Mesendoderm (in vitro differentiated cells): ENCODE data around the gene SLC29A4.

Experiments
- DNase-seq: peaks from one replicate; pipeline ENCODE4 v3.0.0; 2013
- H2AK5ac ChIP-seq: 2 replicates; pipeline ENCODE4 v1.6.1; 2013; ENCODE audit warnings: low read length, inconsistent platforms
- H2BK120ac ChIP-seq: 2 replicates; pipeline ENCODE4 v1.6.1; 2013; ENCODE audit warnings: low read depth, mild to moderate bottlenecking, low read length, moderate library complexity, mixed read lengths
- H2BK15ac ChIP-seq: replicated peaks from 2 replicates; pipeline ENCODE4 v1.6.1; 2013; ENCODE audit warnings: low read depth, mild to moderate bottlenecking, moderate library complexity
- H2BK5ac ChIP-seq: 2 replicates; pipeline ENCODE4 v1.6.1; 2013; ENCODE audit warnings: low read length, inconsistent platforms
- H3K18ac ChIP-seq: 2 replicates; pipeline ENCODE4 v1.6.1; 2013; ENCODE audit warnings: mild to moderate bottlenecking, low read length, mixed read lengths
- H3K23ac ChIP-seq: one replicate; pipeline ENCODE4 v1.6.1; 2013; ENCODE audit warnings: low read length
- H3K27ac ChIP-seq: 2 replicates; pipeline ENCODE4 v1.5.1; 2013; ENCODE audit warnings: low read depth, mild to moderate bottlenecking, inconsistent platforms, low read length, moderate library complexity
- H3K27me3 ChIP-seq: 2 replicates; pipeline ENCODE4 v1.6.1; 2013; ENCODE audit warnings: low read length, control low read depth, mild to moderate bottlenecking, inconsistent platforms; ENCODE audit not compliant: insufficient read depth, poor library complexity
- H3K36me3 ChIP-seq: 2 replicates; pipeline ENCODE4 v1.6.1; 2013; ENCODE audit warnings: low read length, inconsistent platforms; ENCODE audit not compliant: control insufficient read depth, insufficient read depth
- H3K4ac ChIP-seq: one replicate; pipeline ENCODE4 v1.6.1; 2013; ENCODE audit warnings: low read depth, mild to moderate bottlenecking, low read length, moderate library complexity
- H3K4me1 ChIP-seq: 2 replicates; pipeline ENCODE4 v1.6.1; 2013; ENCODE audit warnings: low read depth, low read length, inconsistent platforms; ENCODE audit not compliant: control insufficient read depth
- H3K4me2 ChIP-seq: 2 replicates; pipeline ENCODE4 v1.6.1; 2013; ENCODE audit warnings: low read length
- H3K4me3 ChIP-seq: 2 replicates; pipeline ENCODE4 v1.5.1; 2013; ENCODE audit warnings: mild to moderate bottlenecking, low read length
- H3K56ac ChIP-seq: one replicate; pipeline ENCODE4 v1.6.1; 2013; ENCODE audit warnings: low read length
- H3K79me1 ChIP-seq: 2 replicates; pipeline ENCODE4 v1.6.1; 2013; ENCODE audit warnings: low read length, inconsistent platforms
- H3K79me2 ChIP-seq: 2 replicates; pipeline ENCODE4 v1.6.1; 2013; ENCODE audit warnings: mild to moderate bottlenecking, low read length; ENCODE audit not compliant: control insufficient read depth, insufficient read depth
- H3K9ac ChIP-seq: 2 replicates; pipeline ENCODE4 v1.6.1; 2013; ENCODE audit warnings: low read length, inconsistent platforms
- H4K5ac ChIP-seq: one replicate; pipeline ENCODE4 v1.6.1; 2013; ENCODE audit warnings: low read length
- H4K8ac ChIP-seq: one replicate; pipeline ENCODE4 v1.6.1; 2013; ENCODE audit warnings: low read depth, mild to moderate bottlenecking, control low read depth, low read length, moderate library complexity
- WGBS: extraction: QIAGEN DNeasy Blood & Tissue Kit; methylation state at CpG from one replicate; pipeline ENCODE4 v1.1.7; 2013; ENCODE audit warnings: low lambda C conversion rate, missing lambda C conversion rate; ENCODE audit not compliant: insufficient coverage; ENCODE audit errors: extremely low coverage; 5-methylcytosine and 5-hydroxymethylcytosine counted together

The SLC29A4 gene

GRCh38 chr7:5343884-5344283 lies 61.1 kb downstream of the SLC29A4 start:
- H3K4me2 ChIP-seq = no peak overlapping the region
- H4K8ac ChIP-seq = no peak overlapping the region
- no peak overlapping the region for H4K5ac ChIP-seq
- H3K36me3 ChIP-seq = peaks cover 2% of the 10 kb centered on the region
- no peak overlapping the region for H3K9ac ChIP-seq
- no peak for DNase-seq
- H2AK5ac ChIP-seq = no peak overlapping the region
- no peak overlapping the region for H3K27ac ChIP-seq
- H3K23ac ChIP-seq = no peak overlapping the region
- no peak overlapping the region for H3K4ac ChIP-seq
- no peak overlapping the region for H3K56ac ChIP-seq
- no peak overlapping the region for H2BK5ac ChIP-seq
- no peak overlapping the region for H3K18ac ChIP-seq
- H3K4me1 ChIP-seq = no peaks in the 10 kb centered on the region
- no CpG with 5 or more reads among the region's 2 CpGs for WGBS
- no peak overlapping the region for H3K4me3 ChIP-seq
- no peaks in the 10 kb centered on the region for H3K79me2 ChIP-seq
- H3K27me3 ChIP-seq = no peaks in the 10 kb centered on the region
- no peak overlapping the region for H2BK15ac ChIP-seq
- no peak overlapping the region for H2BK120ac ChIP-seq
- H3K79me1 ChIP-seq = no peaks in the 10 kb centered on the region

- Histone ChIP-seq H3K4me3 (no peak overlapping the region), H2BK5ac (no peak overlapping the region), H3K27ac (no peak overlapping the region), H2BK15ac (no peak overlapping the region), H3K56ac (no peak overlapping the region), H3K18ac (no peak overlapping the region), H3K4me1 (peaks cover 2% of the 10 kb centered on the region), H4K8ac (no peak overlapping the region), H3K9ac (no peak overlapping the region), H3K4ac (no peak overlapping the region), H3K79me2 (no peaks in the 10 kb centered on the region), H2BK120ac (no peak overlapping the region), H3K27me3 (peaks cover 2% of the 10 kb centered on the region), H3K23ac (no peak overlapping the region), H2AK5ac (no peak overlapping the region), H3K4me2 (no peak overlapping the region), H3K36me3 (peaks cover 2% of the 10 kb centered on the region), H3K79me1 (no peaks in the 10 kb centered on the region), H4K5ac (no peak overlapping the region)
- DNase-seq = no peak
- no CpG with 5 or more reads among the region's 4 CpGs for WGBS
These were observed 61.6 kb downstream of the SLC29A4 start for GRCh38 chr7:5344342-5344741.

- no peak overlapping the region for H3K18ac ChIP-seq
- H2BK120ac ChIP-seq = no peak overlapping the region
- no peak overlapping the region for H4K8ac ChIP-seq
- H3K79me1 ChIP-seq = no peaks in the 10 kb centered on the region
- H3K9ac ChIP-seq = no peak overlapping the region
- no peak overlapping the region for H3K4me3 ChIP-seq
- H4K5ac ChIP-seq = no peak overlapping the region
- no peak overlapping the region for H2AK5ac ChIP-seq
- no peaks in the 10 kb centered on the region for H3K79me2 ChIP-seq
- H2BK5ac ChIP-seq = no peak overlapping the region
- H3K4me2 ChIP-seq = no peak overlapping the region
- H3K27ac ChIP-seq = no peak overlapping the region
- peaks cover 4% of the 10 kb centered on the region for H3K27me3 ChIP-seq
- no peak overlapping the region for H2BK15ac ChIP-seq
- H3K23ac ChIP-seq = no peak overlapping the region
- peaks cover 2% of the 10 kb centered on the region for H3K36me3 ChIP-seq
- H3K4ac ChIP-seq = no peak overlapping the region
- no CpG with 5 or more reads among the region's 13 CpGs for WGBS
- no peak for DNase-seq
- H3K4me1 ChIP-seq = peaks cover 2% of the 10 kb centered on the region
- H3K56ac ChIP-seq = no peak overlapping the region
These were observed 62.4 kb downstream of the SLC29A4 start for GRCh38 chr7:5345171-5345570.

DNA sequence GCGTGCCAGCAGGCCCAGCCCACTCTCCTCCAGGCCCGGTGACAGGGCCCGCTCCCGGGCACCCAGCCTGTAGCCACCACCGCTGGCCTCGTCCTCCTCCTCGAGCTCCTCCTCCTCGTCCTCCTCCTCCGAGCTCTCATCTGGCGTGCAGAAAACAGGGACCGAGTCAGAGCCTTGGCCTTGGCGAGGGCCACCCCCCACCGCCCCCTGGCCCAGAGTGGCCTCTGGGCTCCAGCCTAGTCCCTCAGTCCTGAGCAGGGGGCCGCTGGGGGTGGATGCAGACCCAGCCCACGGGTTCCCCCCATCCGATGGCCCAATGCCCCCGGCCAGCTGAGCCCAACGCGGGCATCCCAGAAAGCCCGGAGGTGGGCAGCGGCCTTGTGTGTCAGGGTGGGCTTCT lies 62.9 kb downstream of the SLC29A4 start:
- Histone ChIP-seq H3K18ac (no peak overlapping the region), H3K79me2 (no peaks in the 10 kb centered on the region), H2BK5ac (no peak overlapping the region), H2BK15ac (no peak overlapping the region), H4K5ac (no peak overlapping the region), H3K4me2 (no peak overlapping the region), H3K4me1 (peaks cover 5% of the 10 kb centered on the region), H2AK5ac (no peak overlapping the region), H3K4ac (no peak overlapping the region), H3K23ac (no peak overlapping the region), H3K4me3 (no peak overlapping the region), H3K36me3 (peaks cover 2% of the 10 kb centered on the region), H3K79me1 (no peaks in the 10 kb centered on the region), H2BK120ac (no peak overlapping the region), H3K9ac (no peak overlapping the region), H3K27me3 (peaks cover 7% of the 10 kb centered on the region), H4K8ac (no peak overlapping the region), H3K27ac (no peak overlapping the region), H3K56ac (no peak overlapping the region)
- no peak for DNase-seq
- WGBS = no CpG with 5 or more reads among the region's 21 CpGs

DNA sequence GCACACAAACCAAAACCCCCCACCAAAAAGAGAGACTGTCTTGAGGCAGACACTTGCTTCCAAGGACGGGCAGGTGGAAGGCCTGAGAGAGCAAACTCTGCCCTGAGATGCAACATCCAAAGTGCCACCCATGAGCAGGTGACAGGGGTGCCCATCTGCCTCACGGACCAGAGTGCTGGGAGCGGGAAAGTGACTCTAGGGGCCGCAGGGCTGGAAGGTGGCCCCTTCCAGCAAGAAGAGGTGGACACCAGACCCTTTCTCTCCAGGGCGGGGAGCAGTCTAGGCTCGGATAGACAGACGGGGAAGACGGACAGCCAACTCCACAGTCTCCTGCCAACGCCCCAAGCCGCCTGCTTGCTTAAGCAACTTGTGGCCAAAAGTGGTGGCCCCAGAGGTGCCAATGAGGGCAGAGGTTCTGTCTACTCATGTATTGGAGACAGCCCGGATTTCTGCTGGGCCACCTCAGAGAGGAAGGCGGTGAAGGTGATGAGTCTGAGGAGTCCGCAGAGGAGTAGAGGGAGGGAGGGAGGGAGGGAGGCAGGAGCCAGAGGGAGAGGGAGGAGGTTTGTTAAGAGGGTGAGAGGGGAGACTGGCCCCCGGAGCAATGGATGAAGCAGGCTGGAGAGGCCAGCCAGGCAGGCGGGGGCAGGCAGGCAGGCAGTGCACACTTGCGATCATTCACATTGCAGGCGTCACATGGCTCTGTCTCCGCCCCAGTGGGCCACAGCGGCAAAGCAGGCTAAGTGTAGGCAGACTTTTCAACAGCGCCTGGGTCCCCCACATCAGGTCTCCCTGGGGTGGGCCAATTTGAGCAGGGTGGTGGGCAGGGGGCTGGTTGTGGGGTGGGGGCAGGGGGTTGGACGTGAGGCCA lies 65.6 kb downstream of the SLC29A4 start:
- H4K5ac ChIP-seq = no peak overlapping the region
- no peak overlapping the region for H2BK5ac ChIP-seq
- H3K18ac ChIP-seq = no peak overlapping the region
- DNase-seq = no peak
- H3K4me2 ChIP-seq = no peak overlapping the region
- no peak overlapping the region for H3K4me3 ChIP-seq
- no peak overlapping the region for H3K23ac ChIP-seq
- H3K9ac ChIP-seq = no peak overlapping the region
- no peak overlapping the region for H2BK15ac ChIP-seq
- H3K79me2 ChIP-seq = no peaks in the 10 kb centered on the region
- no peak overlapping the region for H2BK120ac ChIP-seq
- WGBS = no CpG with 5 or more reads among the region's 21 CpGs
- H3K27me3 ChIP-seq = peaks cover 9% of the 10 kb centered on the region
- H3K27ac ChIP-seq = no peak overlapping the region
- H2AK5ac ChIP-seq = no peak overlapping the region
- peaks cover 2% of the 10 kb centered on the region for H3K36me3 ChIP-seq
- peaks cover 5% of the 10 kb centered on the region for H3K4me1 ChIP-seq
- no peak overlapping the region for H3K4ac ChIP-seq
- H4K8ac ChIP-seq = no peak overlapping the region
- no peak overlapping the region for H3K56ac ChIP-seq
- H3K79me1 ChIP-seq = peaks cover 3% of the 10 kb centered on the region

GRCh38 chr7:5349005-5349380 lies 66.2 kb downstream of the SLC29A4 start:
- DNase-seq = no peak
- H2BK15ac ChIP-seq = no peak overlapping the region
- no peak overlapping the region for H4K5ac ChIP-seq
- no peak overlapping the region for H3K23ac ChIP-seq
- H3K4me3 ChIP-seq = no peak overlapping the region
- no peaks in the 10 kb centered on the region for H3K79me2 ChIP-seq
- no peak overlapping the region for H2BK5ac ChIP-seq
- no peak overlapping the region for H3K18ac ChIP-seq
- H3K79me1 ChIP-seq = peaks cover 5% of the 10 kb centered on the region
- no peak overlapping the region for H4K8ac ChIP-seq
- no peak overlapping the region for H3K4ac ChIP-seq
- WGBS = no CpG with 5 or more reads among the region's 17 CpGs
- H3K27me3 ChIP-seq = peaks cover 9% of the 10 kb centered on the region
- peak overlapping the region; percentile 60 for H3K56ac ChIP-seq
- H3K36me3 ChIP-seq = peaks cover 2% of the 10 kb centered on the region
- H2BK120ac ChIP-seq = no peak overlapping the region
- H2AK5ac ChIP-seq = no peak overlapping the region
- no peak overlapping the region for H3K9ac ChIP-seq
- no peak overlapping the region for H3K4me2 ChIP-seq
- H3K4me1 ChIP-seq = peaks cover 5% of the 10 kb centered on the region
- H3K27ac ChIP-seq = no peak overlapping the region
